ENCODE measurements around the gene SLC29A1.

The SLC29A1 gene

DNA sequence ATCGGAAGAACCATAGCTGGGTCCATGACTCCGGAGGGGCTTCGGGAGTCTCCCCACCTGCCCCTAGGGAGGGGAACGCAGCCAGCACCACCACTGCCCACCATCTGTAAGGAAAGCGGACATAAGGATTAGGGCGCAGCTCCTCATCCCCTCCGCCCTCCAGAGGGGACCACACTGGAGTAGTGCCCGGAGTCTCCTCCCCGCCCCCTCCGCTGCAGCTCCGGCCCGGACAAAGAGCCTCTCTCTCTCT, 33.3 kb downstream of the SLC29A1 start:
- DNase-seq = no peak

DNA sequence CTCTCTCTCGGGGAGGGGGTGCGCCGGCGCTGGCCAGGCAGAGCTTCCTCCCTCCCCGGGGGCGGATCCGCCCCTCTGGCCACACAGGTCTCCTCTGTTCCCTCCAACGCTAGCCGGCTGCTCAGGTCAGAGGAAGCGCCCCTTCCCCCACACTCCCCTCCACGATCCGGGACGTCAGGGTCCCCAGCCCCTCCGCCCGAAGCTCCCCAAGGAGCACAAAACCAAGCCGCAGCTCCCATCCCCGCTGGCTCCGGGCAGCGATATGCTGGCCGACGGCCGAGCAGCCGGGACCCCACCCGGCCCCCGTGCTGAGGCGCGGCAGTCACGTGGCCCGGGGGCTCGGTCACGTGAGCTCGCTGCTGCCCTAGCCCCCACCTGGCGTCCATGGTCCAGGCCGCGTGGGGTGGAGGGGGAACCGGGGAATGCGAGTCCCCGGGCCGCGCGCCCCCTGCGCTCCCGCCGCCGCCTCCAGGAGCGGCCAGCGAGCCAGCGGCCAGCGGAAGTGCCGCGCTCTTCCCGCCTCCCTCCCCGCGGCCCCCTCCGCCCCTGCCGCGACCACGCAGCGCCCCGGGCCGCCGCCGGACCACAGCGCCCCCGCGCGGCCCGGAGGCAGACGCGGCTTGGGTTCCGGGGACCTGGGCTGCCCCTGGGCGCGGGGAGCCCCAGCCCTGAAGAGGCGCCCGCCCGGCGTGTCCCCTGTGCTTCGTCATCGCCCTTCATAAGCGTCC, 33.8 kb downstream of the SLC29A1 start, which contains the start of gene SLC35B2:
TSS of gene SLC35B2 (minus strand) at position 504 of the 728 bp plus-strand sequence. CDS start at position 386, 118 bp downstream.
- peak; percentile 80 for DNase-seq

DNA sequence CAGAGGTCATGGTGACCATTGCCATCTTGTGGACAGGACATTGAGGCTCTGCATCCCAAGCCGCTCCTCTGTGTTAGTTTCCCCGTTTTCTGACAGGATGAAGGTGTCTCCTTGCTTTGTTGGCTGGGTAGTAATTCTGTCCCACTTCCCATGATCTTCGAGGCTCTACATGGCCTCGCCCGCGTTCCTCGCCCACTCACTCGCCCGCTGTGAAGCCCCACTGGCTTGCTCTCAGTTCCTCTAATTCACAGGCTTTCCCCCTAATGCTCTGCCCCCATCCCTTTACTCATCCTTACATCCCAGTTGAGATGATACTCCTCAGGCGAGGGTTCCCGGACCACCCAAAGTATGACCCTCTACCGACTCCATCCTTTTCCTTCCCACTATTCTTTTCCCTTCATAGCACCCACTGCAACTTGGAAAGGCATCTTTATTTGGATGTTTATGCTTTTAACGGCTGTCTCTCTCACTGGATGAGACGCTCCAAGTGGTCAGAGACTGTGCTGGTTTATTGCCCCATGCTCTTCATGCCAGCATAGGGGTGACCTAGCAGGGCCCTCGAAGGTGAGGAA, 34.4 kb downstream of the SLC29A1 start:
- no peak for DNase-seq

DNA sequence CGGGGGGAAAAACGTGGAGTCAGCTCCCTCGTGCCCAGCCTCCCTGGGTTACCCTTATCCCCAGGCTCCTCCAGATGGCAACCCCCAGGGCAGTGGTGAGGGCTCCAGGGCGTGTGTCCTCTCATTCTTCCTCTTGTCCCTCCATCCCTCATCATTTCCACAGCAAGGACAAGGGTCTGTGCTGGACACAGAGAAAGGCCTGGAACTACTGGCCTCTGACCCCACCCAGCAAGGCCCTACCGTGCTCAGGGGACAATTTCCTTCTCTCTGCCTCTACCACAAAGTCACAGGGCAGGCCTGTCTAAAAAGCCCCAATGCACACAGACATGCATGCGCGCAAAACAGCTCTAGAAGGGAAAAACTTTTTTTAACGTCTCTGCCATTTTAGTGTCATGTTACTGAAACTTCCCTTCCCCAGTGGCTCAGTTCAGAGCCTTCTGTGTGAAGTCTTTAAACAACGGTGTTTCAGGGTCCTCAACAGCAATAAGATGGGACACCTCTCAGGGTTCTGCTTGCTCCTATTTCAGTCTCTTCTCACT, 35.0 kb downstream of the SLC29A1 start:
- DNase-seq = no peak

DNA sequence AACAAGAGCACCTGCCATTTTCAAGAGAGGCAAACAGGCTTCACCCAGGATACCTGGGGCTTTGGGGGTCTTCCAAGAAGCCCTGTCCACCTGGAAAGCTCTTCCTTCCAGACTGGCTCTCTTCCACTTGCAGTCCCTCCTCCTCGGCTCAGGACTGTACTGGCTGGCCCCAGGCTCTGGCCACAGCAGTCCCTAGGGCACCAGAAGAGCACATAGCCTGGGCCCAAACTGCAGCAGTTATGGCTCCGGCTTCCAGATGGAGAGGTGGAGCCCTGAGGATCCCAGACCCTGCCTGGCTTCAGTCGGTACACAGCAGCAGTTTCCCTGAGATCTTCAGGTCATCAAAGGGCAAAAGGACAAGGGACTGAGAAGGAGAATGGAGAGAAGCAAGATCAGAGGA, 35.5 kb downstream of the SLC29A1 start:
- no peak for DNase-seq

DNA sequence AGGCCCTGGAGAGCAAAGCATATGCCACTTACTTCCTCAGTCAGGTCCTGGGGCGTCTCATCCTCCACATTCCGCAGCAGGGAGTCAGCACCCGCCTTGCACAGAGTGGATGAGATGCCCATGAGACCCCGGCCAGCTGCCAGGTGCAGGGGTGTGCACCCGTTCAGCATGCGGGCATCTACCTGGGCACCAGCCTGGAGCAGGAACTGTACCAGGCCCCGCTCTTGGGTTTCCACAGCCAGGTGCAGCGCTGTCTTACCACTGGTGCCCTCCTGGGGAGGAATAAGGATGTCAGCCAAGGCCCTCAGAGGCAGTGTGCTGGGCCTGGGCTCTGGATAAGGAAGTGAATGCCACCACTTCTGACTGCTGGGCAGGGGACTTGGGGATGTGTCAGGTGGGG, 36.6 kb downstream of the SLC29A1 start:
- DNase-seq = no peak

DNA sequence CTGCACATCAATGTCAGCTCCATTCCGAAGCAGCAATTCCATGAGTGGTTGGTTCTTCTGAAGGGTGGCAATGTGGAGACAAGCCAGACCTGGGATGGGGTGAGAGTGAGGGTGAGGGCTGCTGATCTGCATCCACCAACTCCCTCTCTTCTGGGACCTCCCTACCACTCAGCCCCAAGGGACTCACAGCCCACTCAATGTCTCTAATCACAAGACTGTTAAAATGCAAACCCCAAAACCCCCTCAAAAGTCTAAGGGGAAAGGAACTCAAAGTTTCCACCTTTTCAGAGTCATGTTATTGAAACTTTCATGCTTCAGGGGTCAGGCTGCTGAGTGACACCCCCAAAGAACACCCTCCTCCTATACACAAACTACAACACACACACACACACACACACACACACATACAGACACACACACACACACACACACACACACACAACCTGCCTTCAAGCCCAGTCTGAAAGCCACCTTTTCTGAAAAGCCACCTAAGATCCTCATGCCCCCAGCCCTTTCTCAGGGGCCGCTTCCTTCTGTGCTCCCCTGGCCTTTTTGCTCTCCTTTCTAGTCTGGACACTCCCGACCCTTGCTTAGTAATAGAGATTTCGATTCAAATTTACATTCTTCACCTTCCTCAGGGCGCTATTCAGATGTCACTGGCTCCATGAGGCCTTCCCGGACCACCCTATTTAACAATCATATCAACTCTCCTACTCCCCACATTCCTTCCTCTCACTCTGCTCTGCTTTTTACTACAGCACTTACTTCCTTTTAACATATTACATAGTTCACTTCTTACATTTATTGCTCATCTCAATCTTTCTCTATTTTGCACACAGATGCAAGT, 37.3 kb downstream of the SLC29A1 start:
- DNase-seq = no peak

DNA sequence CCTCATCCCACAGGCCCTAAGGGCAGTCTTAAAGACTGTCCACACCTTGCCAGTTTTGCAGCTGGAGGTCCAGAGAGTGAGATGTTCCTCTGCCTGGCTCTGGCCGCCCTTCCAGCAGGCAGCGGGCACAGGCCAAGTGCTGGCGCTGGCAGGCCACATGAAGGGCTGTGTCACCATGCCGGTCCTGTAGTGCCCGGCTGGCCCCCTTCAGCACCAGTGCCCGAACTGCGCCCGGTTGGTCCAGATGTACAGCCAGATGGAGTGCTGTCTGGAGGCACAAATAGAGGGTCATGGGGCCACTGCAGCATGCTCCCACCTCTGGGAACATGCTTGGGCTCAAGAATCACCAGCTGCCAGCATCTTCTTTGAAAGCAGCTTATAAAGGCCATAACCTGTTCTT, 38.2 kb downstream of the SLC29A1 start:
- no peak for DNase-seq

DNA sequence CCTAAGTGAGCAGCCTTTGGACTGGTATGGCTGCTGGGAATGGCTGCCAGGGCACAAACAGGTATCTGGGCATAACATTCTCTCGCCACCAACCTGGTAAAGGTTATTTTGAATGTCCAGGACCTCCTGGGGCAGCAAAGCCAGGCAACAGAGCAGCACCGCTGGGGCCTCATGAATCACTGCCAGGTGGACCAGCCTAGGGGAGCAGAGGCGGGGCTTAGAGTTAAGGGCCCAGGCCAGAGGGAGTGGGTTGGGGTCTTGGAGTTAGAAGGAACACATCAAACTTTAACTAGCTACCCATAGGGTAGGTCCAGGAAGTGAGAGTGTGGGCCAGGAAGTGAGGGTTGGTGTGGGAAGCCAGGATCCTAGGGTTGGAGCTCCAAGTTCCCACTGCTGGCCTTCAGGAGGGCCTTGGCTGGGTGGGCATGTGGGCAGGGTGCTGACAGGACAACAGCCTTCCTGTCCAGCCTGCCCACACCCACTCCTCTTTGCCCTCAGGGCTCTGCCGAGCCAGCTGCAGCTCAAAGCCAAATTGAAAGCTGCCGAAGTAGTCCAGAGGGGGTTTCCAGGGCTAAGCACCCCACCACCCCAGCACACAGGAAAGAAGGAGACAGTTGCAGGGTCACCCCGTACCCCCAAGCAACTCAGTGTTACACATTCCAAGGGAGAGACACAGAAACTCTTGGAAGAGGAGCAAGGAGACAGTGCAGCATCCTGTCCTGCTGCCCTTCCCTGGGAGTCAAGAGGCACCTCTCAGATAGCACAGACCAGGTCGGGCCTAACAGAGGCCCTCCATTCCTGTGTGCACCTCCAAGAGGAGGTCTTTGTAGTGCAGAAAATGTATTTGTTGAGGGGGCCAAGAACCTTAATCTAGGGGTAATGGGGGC, 39.3 kb downstream of the SLC29A1 start:
- no peak for DNase-seq

DNA sequence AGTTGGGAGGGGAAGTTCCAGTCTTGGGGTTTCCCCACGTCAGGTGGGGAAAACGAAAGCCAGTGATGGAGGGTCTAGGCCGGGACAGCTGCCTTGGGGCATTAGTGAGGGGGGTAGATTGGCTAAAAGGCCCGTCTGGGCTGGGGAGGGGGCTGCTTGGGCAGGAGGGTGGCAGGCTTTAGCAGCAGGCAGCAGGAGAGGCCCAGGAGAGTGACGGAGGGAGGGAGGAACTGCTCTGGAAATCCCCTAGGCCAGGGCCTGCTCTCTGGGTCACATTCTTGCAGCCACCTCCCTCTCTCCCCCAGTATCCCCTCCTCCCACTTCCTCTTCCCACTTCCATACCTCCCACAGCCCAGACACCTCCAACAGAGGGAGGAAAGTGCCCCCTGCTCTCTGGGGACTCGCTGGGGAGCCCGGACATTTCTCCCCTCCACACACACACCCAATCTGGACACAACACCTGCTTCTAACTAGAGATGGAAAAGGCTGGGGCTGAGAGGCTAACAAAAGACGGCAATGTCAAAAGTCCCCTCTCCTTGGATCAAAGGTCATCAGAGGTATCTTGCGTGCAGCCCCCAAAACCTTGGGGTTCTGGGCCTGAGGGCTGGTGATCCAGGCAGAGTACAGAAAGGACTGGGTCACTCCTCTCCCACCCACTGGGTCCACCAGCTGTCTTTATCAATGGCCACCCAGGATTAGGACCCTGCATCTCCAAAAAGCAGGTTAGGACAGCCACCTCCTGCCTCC, 40.1 kb downstream of the SLC29A1 start:
- DNase-seq = peak; percentile 71

DNA sequence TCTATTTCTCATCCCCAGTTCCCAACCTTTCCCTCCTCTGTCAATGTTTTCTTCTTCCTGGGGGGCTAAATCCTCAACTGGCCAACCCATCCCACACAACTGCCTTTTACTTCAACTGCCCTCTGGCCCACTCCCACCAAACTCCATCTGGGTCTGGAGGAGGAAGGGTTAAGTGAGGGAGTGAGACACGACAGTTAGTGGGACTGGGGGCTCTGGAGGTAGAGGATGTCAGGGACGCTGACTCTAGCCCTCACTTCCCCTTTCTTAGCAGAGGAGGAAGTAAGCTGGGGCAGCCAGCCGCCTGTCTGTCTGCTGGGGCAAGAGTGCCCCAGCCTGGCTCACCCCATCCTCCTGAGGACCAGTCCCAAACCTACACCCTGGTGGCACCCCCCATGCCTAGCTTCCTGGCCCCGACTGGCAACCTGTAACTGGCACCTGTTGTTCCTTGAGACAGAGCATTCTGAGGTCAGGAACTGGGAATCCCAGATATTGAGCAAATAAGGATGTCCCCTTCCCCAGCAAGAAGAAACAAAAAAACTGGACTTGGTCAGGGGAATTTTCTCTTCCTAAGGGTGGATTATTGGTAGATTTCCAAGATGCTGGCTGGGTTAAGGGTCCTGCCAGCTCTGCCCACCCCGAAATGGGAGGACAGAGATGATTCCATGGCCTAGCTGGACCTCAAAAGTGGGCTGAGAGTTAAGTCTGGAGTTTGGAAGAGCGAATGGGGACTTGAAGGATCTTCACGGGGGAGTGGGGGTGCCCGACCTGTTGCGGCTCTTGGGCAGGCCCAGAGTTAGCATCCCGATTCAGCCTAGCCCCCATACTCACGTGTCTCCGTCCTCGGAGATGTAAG, 41.0 kb downstream of the SLC29A1 start:
- DNase-seq = no peak

DNA sequence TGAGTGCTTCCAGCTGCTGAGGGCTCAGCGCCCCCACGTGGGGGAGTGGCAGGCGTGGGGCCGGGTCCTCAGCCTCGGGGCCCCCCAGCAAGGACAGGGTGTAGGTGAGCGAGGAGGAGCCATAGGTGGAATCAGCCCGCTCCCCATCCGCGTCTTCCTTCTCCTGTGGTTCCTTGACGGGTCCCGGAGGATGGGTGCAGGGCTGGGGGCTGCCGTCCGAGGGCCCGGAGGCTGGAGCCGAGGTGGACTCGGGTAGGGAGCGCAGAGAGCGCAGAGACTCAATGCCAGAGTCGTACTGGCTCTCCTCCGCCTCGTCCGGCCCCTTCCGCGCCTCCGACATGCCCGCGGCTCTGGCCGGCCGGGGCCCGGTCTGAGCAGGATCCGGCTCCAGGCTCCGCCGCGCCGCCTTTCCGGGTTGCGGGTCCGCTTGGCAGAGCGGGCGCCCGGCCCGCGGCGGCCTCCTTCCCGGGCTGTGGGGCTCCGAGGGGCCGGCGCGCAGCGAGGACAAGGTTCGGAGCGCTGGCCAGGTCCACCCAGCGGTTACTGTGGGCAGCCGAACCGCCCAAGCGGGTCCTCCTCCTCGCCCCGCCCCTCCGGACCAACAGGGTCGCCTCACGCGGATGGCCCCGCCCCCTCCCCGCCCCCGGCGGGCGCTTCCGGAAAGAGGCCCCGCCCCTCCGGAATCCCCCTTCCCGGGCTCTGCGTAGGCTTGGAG, 41.8 kb downstream of the SLC29A1 start, which contains the start of gene NFKBIE:
TSS of gene NFKBIE (minus strand) at position 545 of the 715 bp plus-strand sequence. CDS start at position 340, 205 bp downstream.
- DNase-seq = peak; percentile 94

DNA sequence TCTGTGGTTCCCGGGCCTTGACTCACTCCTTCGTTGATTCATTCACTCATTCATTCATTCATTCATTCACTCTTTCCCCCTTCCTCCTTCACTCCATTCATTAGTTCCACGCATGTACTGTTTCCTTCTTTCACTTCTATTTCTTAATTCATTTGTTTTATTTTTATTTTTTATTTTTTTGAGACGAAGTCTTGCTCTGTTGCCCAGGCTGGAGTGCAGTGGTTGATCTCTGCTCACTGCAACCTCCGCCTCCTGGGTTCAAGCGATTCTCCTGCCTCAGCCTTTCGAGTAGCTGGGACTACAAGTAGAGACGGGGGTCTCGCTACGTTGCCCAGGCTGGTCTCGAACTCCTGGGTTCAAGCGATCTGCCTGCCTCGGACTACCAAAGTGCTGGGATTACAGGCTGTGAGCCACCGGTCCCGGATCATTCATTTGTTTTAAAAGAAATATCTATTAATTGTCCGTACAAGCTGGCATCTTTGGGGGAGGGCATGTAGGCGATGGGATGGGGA, 42.4 kb downstream of the SLC29A1 start:
- DNase-seq = no peak

DNA sequence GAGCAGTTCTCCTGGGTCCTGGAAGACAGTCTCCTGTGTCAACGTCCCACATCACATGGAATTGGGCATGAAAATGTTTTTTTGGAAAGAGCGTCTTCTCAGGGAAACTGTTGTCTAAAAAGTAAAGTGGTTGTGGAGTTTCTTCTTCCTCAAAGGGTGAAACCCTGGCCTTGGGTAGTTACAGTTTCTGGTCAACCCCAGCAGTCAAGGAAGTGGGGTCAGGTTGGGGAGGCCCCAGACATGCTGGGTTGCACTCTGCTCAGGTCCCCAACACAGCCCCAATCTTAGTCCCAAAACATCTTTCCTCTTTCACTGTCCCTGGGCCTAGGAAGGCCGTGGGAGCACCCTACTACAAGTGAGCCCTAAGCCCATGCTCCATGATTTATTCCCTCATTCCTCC, 43.0 kb downstream of the SLC29A1 start:
- DNase-seq = no peak

DNA sequence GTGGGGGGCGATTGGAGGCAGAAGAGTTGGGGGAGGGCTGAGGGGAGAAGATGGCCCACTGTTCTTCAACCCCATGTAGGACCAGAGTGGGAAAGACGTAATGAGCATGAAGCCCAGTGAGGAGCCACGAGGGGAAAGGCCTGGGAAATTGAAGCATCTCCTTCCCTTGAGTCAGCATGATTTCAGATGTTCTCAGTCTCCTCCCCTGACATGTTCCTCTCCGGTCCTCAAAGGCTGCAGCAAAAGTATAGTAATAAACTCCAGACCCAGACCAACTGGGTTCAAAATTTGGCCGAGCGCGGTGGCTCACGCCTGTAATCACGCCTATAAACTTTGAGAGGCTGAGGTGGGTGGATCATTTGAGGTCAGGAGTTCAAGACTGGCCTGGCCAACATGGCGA, 43.9 kb downstream of the SLC29A1 start:
- DNase-seq = no peak

DNA sequence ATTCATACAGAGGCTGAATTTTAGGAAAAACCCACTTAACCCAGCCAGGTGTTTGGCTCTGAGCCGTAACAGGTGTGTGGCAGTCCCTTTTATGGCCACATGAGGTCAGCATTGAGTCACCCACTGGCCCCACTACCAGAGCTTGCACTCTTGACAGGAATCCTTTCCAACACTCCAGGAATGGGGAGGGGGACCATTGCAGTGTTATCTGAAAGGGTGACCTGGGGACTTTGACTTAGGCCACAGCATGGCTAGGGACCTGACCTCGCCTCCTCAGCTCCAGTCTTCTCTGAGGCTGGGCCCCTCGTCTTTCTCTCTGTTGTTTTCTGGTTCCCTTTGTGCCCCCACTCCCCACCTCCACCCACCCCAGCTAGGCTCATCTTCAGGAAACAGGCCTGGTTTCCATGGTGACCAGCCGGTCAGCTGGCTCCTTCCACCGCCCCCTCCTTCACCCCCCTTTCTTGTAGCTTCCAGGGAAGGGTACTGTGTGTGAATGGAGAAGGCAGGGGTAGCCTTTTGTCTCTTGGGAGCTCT, 44.8 kb downstream of the SLC29A1 start:
- no peak for DNase-seq

DNA sequence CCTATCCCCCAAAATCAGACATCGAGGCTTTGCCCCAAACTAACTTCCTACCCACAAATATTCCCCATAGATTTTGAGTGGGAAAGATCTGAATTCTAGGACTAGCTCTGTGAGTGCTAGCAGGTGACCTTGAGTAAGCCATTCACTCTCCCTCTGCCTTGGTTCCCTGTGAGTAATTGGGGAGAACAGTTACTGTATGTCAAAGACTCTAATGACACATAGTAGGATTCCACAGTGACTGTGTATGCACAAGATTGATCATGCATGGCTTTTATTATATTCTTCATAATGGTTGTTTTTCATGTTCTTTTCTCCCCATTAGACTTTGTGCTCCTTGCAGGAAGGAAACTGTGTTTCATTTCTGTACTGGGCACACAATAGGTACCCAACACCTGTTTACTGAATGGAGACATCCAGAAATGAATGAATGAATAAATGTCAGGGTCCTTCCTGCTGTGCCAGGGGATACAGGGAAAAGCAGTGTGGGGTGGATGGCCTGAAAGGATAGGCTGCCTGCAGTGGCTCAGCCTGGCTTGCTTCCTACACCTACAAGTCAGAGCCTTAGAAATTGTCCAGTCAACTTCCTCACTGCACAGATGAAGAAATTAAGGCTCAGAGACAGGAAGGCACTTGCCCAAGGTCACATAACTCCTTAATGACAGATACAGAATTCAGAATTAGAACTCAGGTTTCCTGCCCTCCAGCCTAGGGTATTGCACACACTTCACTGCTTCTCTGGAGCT, 46.0 kb downstream of the SLC29A1 start:
- DNase-seq = no peak

DNA sequence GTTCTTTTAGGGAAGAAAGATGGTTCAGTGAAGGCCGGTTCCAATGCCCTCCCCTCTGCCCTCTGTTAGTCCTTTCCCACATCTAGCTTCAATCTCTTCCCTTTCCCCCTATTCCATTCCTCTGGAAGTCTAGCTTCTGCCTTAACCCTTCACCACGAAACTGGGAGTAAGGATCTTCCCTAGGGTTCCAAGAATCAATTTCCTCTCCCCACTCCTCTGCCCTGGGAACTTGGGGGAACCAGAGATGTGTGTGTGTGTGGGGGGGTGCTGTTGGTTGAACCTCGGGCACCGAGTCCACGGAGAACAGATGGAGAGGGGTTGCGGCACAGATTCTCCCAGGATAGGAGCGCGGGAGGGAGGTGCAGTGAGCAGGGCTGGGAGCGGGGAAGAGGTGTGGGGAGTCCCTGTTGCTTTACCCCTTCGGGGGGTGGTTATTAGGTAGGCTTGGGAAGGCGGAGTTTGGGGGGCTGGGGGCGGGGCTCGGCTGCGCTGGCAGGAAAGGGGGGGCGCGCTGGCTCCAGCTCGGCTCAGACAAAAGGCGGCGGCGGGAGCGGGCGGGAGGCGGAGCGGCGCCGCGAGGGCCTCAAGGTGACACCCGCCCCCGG, 46.6 kb downstream of the SLC29A1 start, which contains the start of gene TMEM151B:
TSS of gene TMEM151B (plus strand) at position 530 of the 605 bp plus-strand sequence. CDS start 293 bp downstream, outside the sequence.
- no peak for DNase-seq
